GM19328 (cell line): ENCODE data around the gene HNRNPH1.
"Not testable (repeated sequence)": the region's sequence is repeated elsewhere in the genome, so short reads cannot be mapped to it uniquely, and the experiment has no call there.

ENCODE experiments used
- ATAC-seq: cut with Tn5 transposase; IDR thresholded peaks from one replicate; pipeline ENCODE4 v1.9.1; 2021; ENCODE audit warnings: mild to moderate bottlenecking, moderate library complexity; ENCODE audit not compliant: unreplicated experiment

Gene HNRNPH1

GRCh38 chr5:179623003-179623905 is at the start of gene HNRNPH1:
Gene HNRNPH1 (minus strand): TSS chr5:179623671. CDS start chr5:179623133, 538 bp downstream.
- ATAC-seq: peak; percentile 72

- ATAC-seq: no peak
Observed at GRCh38 chr5:179668391-179668790, 44.9 kb upstream of the HNRNPH1 start.

- not testable (repeated sequence) for ATAC-seq
Observed at GRCh38 chr5:179661647-179662046, 38.2 kb upstream of the HNRNPH1 start.

- ATAC-seq: peak; percentile 64
Observed at GRCh38 chr5:179658179-179658856, 34.8 kb upstream of the HNRNPH1 start.

GRCh38 chr5:179657302-179658178 is 34.1 kb upstream of the HNRNPH1 start:
- ATAC-seq: peak; percentile 84

GRCh38 chr5:179653135-179653534 is 29.7 kb upstream of the HNRNPH1 start:
- ATAC-seq: not testable (repeated sequence)

GRCh38 chr5:179650245-179650644 is 26.8 kb upstream of the HNRNPH1 start:
- not testable (repeated sequence) for ATAC-seq

- not testable (repeated sequence) for ATAC-seq
Observed at GRCh38 chr5:179649166-179649703, 25.8 kb upstream of the HNRNPH1 start.

GRCh38 chr5:179648410-179648809 is 24.9 kb upstream of the HNRNPH1 start:
- ATAC-seq: no peak

- ATAC-seq: not testable (repeated sequence)
Observed at GRCh38 chr5:179644766-179645165, 21.3 kb upstream of the HNRNPH1 start.

- ATAC-seq: not testable (repeated sequence)
Observed at GRCh38 chr5:179643141-179643920, 19.9 kb upstream of the HNRNPH1 start.

- not testable (repeated sequence) for ATAC-seq
Observed at GRCh38 chr5:179642626-179643025, 19.2 kb upstream of the HNRNPH1 start.

GRCh38 chr5:179641745-179642144 is 18.3 kb upstream of the HNRNPH1 start:
- not testable (repeated sequence) for ATAC-seq

- ATAC-seq: not testable (repeated sequence)
Observed at GRCh38 chr5:179639296-179639695, 15.8 kb upstream of the HNRNPH1 start.

GRCh38 chr5:179634370-179635172 is 11.1 kb upstream of the HNRNPH1 start:
- peak; percentile 85 for ATAC-seq

GRCh38 chr5:179633501-179634369 is 10.3 kb upstream of the HNRNPH1 start:
- peak; percentile 47 for ATAC-seq

- no peak for ATAC-seq
Observed at GRCh38 chr5:179624841-179625271, 1.4 kb upstream of the HNRNPH1 start.
